CD4-positive, alpha-beta T cell treated with Interleukin-15 for 4 hours (primary cell): ENCODE data around the gene TFCP2L1.

Experiments used
- DNase-seq: peaks from one replicate; pipeline ENCODE4 v3.0.0-alpha.2; 2020; ENCODE audit warnings: low spot score

TFCP2L1 gene

GRCh38 chr2:121218386-121218938, 66.5 kb downstream of the TFCP2L1 start:
- DNase-seq = no peak

GRCh38 chr2:121217627-121218026, 67.4 kb downstream of the TFCP2L1 start:
- DNase-seq = no peak

- no peak for DNase-seq
Measured at GRCh38 chr2:121214296-121214695, 70.7 kb downstream of the TFCP2L1 start.

GRCh38 chr2:121213386-121213785, 71.6 kb downstream of the TFCP2L1 start:
- no peak for DNase-seq

GRCh38 chr2:121212661-121213325, 72.2 kb downstream of the TFCP2L1 start:
- no peak for DNase-seq

- no peak for DNase-seq
Measured at GRCh38 chr2:121211689-121212151, 73.3 kb downstream of the TFCP2L1 start.

- DNase-seq = no peak
Measured at GRCh38 chr2:121211251-121211650, 73.8 kb downstream of the TFCP2L1 start.

- DNase-seq = no peak
Measured at GRCh38 chr2:121210691-121211090, 74.3 kb downstream of the TFCP2L1 start.

GRCh38 chr2:121209014-121209610, 75.9 kb downstream of the TFCP2L1 start:
- DNase-seq = no peak

GRCh38 chr2:121207494-121207893, 77.5 kb downstream of the TFCP2L1 start:
- DNase-seq = no peak

- DNase-seq = no peak
Measured at GRCh38 chr2:121205321-121205942, 79.6 kb downstream of the TFCP2L1 start.

GRCh38 chr2:121203591-121204249, 81.3 kb downstream of the TFCP2L1 start:
- no peak for DNase-seq

GRCh38 chr2:121202541-121203310, 82.3 kb downstream of the TFCP2L1 start:
- DNase-seq = no peak

- no peak for DNase-seq
Measured at GRCh38 chr2:121201796-121202195, 83.2 kb downstream of the TFCP2L1 start.

GRCh38 chr2:121200419-121201315, 84.3 kb downstream of the TFCP2L1 start:
- no peak for DNase-seq

- DNase-seq = no peak
Measured at GRCh38 chr2:121200011-121200347, 85.0 kb downstream of the TFCP2L1 start.

- no peak for DNase-seq
Measured at GRCh38 chr2:121199281-121200010, 85.6 kb downstream of the TFCP2L1 start.

GRCh38 chr2:121197369-121198091, 87.5 kb downstream of the TFCP2L1 start:
- DNase-seq = no peak

GRCh38 chr2:121196849-121197155, 88.2 kb downstream of the TFCP2L1 start:
- no peak for DNase-seq
